ENCODE data around the gene RPN2. TPM values are rescaled to one million over a fixed set of nuclear protein-coding genes. Genes with fewer than 3 reads are reported as not detected.

The RPN2 gene
- total and polyA plus RNA-seq, 11 donors: 36.3 to 206 (median 105) TPM

DNA sequence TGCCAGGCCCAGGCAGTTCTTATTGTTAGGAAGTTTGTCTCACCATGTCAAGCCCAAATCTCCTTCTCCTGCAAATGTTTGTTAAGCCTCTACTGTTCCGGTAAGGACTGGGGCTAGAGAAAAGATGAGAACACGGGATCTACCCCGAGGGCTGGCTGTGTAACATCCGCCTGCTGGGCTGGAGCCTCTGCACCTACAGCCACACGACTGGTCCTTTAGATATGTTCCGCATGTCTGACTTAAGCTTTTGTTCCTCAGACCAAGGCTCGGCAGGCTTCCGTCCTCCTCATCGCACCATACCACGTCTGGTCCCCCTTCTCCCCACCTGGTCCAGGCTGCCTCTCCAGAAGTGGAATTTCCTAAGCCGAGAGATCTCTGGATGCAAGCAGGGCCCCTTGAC, 79.9 kb downstream of the RPN2 start:
- no peaks in the 10 kb centered on the region for H3K36me3 ChIP-seq
- no peak for DNase-seq
- intact Hi-C loops (cut with DNase I): no loop called here
- H3K27me3 ChIP-seq: peaks cover 0 to 42% (median 3%) of the 10 kb centered on the region in 9 donors
- 74 to 76% (median 75%) methylated on average over 11 of the region's 11 CpGs for WGBS, 4 donors
- no peaks in the 10 kb centered on the region for H3K4me1 ChIP-seq
- ATAC-seq: no peak
- TF ChIP-seq CTCF (IDR thresholded peaks at IDR 0.05) (no peak), POLR2A (IDR thresholded peaks at IDR 0.05) (no peak)
- no peak overlapping the region for H3K4me3 ChIP-seq
- no peak overlapping the region for H3K27ac ChIP-seq
- peaks cover 0 to 11% (median 2%) of the 10 kb centered on the region in 12 donors for H3K9me3 ChIP-seq

DNA sequence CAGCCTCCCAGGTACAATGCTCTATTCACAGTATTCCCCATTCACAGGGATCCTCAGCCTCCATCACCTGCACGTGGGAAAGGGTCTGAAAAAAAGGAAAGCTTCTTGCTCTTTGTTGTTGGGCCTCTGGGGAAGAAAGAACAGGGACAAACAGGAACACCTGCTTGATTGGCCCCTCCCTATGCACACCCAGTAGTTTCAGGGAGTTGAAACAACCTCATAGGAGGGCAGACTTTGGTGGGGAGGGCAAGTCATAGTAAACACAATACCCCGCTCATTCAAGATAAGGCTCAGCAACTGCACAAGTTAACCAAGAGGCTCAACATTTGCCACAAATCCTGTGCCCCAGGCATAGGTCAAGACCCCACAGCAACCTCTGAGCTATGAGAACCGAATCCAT, 80.7 kb downstream of the RPN2 start:
- no peak overlapping the region for H3K27ac ChIP-seq
- TF ChIP-seq POLR2A (IDR thresholded peaks at IDR 0.05): no peak
- no peak for TF ChIP-seq CTCF (IDR thresholded peaks at IDR 0.05)
- H3K4me1 ChIP-seq: no peaks in the 10 kb centered on the region
- H3K36me3 ChIP-seq: no peaks in the 10 kb centered on the region
- peaks cover 0 to 3% (median 0%) of the 10 kb centered on the region in 12 donors for H3K9me3 ChIP-seq
- intact Hi-C loops (cut with DNase I): no loop called here
- WGBS, 4 donors: 52 to 58% (median 56%) methylated on average over 3 of the region's 3 CpGs
- ATAC-seq: no peak
- no peak for DNase-seq
- H3K27me3 ChIP-seq: peaks cover 0 to 42% (median 3%) of the 10 kb centered on the region in 9 donors
- H3K4me3 ChIP-seq: no peak overlapping the region

GRCh38 chr20:37260923-37261322, 81.8 kb downstream of the RPN2 start:
- no peak for ATAC-seq
- Histone ChIP-seq H3K36me3 (no peaks in the 10 kb centered on the region), H3K4me3 (no peak overlapping the region), H3K27ac (no peak overlapping the region), H3K27me3 (peaks cover 0 to 41% (median 3%) of the 10 kb centered on the region in 9 donors), H3K4me1 (no peaks in the 10 kb centered on the region), H3K9me3 (no peaks in the 10 kb centered on the region)
- TF ChIP-seq CTCF (IDR thresholded peaks at IDR 0.05) (no peak), POLR2A (IDR thresholded peaks at IDR 0.05) (no peak)
- 74 to 86% (median 78%) methylated on average over 4 of the region's 4 CpGs for WGBS, 4 donors
- intact Hi-C loops (cut with DNase I): no loop called here
- DNase-seq: no peak

DNA sequence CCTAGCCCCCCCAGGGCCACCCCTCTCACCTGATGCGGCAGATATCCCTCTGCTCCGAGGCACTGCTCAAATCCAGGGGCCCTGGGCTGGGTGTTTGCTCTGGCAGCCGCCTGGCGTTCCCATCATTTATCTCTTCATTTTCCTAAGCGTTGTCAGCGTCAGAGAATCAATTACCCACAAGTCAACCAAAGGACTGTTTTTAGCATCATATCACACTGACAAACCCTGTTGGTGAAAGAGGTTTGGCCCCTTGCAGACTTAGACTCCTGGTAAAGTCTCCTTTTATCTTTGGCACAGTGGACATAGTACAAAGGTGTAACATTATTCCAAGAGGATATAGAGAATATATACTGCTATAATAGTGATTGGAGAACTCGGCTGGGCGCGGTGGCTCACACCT, 82.6 kb downstream of the RPN2 start, which contains the start of gene GHRH:
TSS of gene GHRH (minus strand) at position 101 of the 400 bp plus-strand sequence. CDS start 4,925 bp downstream, outside the sequence.
- Histone ChIP-seq H3K36me3 (no peaks in the 10 kb centered on the region), H3K9me3 (no peaks in the 10 kb centered on the region), H3K27ac (no peak within 1 kb of the TSS), H3K27me3 (peaks cover 0 to 33% (median 3%) of the 10 kb centered on the region in 9 donors), H3K4me3 (no peak within 1 kb of the TSS), H3K4me1 (no peaks in the 10 kb centered on the region)
- DNase-seq (no peak), ATAC-seq (peak in 1 of 4 donors; percentile 12)
- no peak for TF ChIP-seq POLR2A (IDR thresholded peaks at IDR 0.05)
- TF ChIP-seq CTCF (IDR thresholded peaks at IDR 0.05): no peak
- WGBS, 4 donors: 43 to 53% (median 49%) methylated on average over 9 of the region's 9 CpGs
- intact Hi-C loops (cut with DNase I): no loop called here

All from heart left ventricle (tissue), 16 donors.